OCI-LY7 (cell line): ENCODE data around the gene PEX11G. TPM values are rescaled to one million over a fixed set of nuclear protein-coding genes. Genes with fewer than 3 reads are reported as not detected.

Experiments used
- BruUV-seq: library from RNA; stranded (reverse); fragments of 400-500 nt; replicated peaks from 2 replicates; lab custom pipeline; 2021; lab: Mats Ljungman, UMichigan
- CTCF ChIA-PET: fragments of 300-600 bp; sonication (Branson Sonifier 250); formaldehyde crosslinking; loops from one replicate; lab custom pipeline; 2022; ENCODE audit warnings: antibody characterized with exemption; ENCODE audit not compliant: unreplicated experiment; lab: Charles Lee
- POLR2A ChIA-PET: fragments of 300-600 bp; sonication (Branson Sonifier 250); formaldehyde crosslinking; loops from one replicate; lab custom pipeline; 2022; ENCODE audit warnings: antibody characterized with exemption; lab: Charles Lee
- DNase-seq: peaks from one replicate; pipeline ENCODE4 v3.0.0-alpha.2; 2015; ENCODE audit warnings: low spot score
- H2AFZ ChIP-seq: fragments of 200-600 bp; sonication (generic), shearing (Covaris generic); 2 replicates; pipeline ENCODE4 v1.6.1; 2014; ENCODE audit warnings: mild to moderate bottlenecking, antibody characterized with exemption, low read length, moderate library complexity
- H3K27ac ChIP-seq: fragments of 200-600 bp; sonication (generic); 2 replicates; pipeline ENCODE4 v1.5.1; 2014; ENCODE audit warnings: mixed run types, low read depth, mild to moderate bottlenecking, moderate library complexity, low read length, inconsistent platforms; ENCODE audit not compliant: poor library complexity, severe bottlenecking
- H3K36me3 ChIP-seq: fragments of 200-600 bp; sonication (generic); 2 replicates; pipeline ENCODE4 v1.6.1; 2014; ENCODE audit warnings: mild to moderate bottlenecking, antibody characterized with exemption, low read length, moderate library complexity, mixed read lengths; ENCODE audit not compliant: insufficient read depth
- H3K4me1 ChIP-seq: fragments of 200-600 bp; sonication (generic); 2 replicates; pipeline ENCODE4 v1.5.1; 2014; ENCODE audit warnings: mild to moderate bottlenecking, low read length; ENCODE audit not compliant: insufficient read depth, poor library complexity, severe bottlenecking
- H3K4me2 ChIP-seq: fragments of 200-600 bp; sonication (generic); 2 replicates; pipeline ENCODE4 v1.6.1; 2014; ENCODE audit warnings: mild to moderate bottlenecking, low read length
- H3K4me3 ChIP-seq: fragments of 200-600 bp; sonication (generic); 2 replicates; pipeline ENCODE4 v1.5.1; 2014; ENCODE audit warnings: mild to moderate bottlenecking, low read depth, low read length; ENCODE audit not compliant: poor library complexity, severe bottlenecking
- H3K79me2 ChIP-seq: fragments of 200-600 bp; sonication (generic); 2 replicates; pipeline ENCODE4 v1.6.1; 2016; ENCODE audit warnings: low read depth, mild to moderate bottlenecking, low read length, moderate library complexity, mixed read lengths; ENCODE audit not compliant: insufficient read depth
- H3K9me2 ChIP-seq: fragments of 200-600 bp; sonication (generic); 2 replicates; pipeline ENCODE4 v1.6.1; 2016; ENCODE audit warnings: mild to moderate bottlenecking, low read length, mixed read lengths; ENCODE audit not compliant: insufficient read depth
- H3K9me3 ChIP-seq: fragments of 200-600 bp; sonication (generic); 2 replicates; pipeline ENCODE4 v1.6.1; 2014; ENCODE audit warnings: mild to moderate bottlenecking, mixed run types, low read length, mixed read lengths
- H4K20me1 ChIP-seq: fragments of 200-600 bp; sonication (generic); 2 replicates; pipeline ENCODE4 v1.6.1; 2014; ENCODE audit warnings: mild to moderate bottlenecking, antibody characterized with exemption, low read length, moderate library complexity, mixed read lengths; ENCODE audit not compliant: insufficient read depth
- CTCF ChIP-seq: fragments of 200-600 bp; sonication (generic); conservative IDR thresholded peaks from 2 replicates; pipeline ENCODE4 v1.5.1; 2014; ENCODE audit warnings: mild to moderate bottlenecking, antibody characterized with exemption, low read length, moderate library complexity, mixed read lengths
- EZH2phosphoT487 ChIP-seq: fragments of 200-600 bp; sonication (generic); IDR thresholded peaks from 2 replicates; pipeline ENCODE4 v1.6.1; 2018; ENCODE audit warnings: low read depth, borderline replicate concordance, mild to moderate bottlenecking, mixed run types, antibody characterized with exemption, low read length, moderate library complexity, mixed read lengths
- intact Hi-C: fragments of 100-400 bp; cut with micrococcal nuclease; formaldehyde crosslinking; loops from one replicate; pipeline ENCODE4 v1.10.0; 2022; ENCODE audit not compliant: unreplicated experiment
- total RNA-seq, 2 experiments: library from RNA; depleted of rRNA in 1 of 2; stranded (reverse); fragments of >200 nt in 1 of 2; shearing (Covaris generic) in 1 of 2; gene quantifications; 2 replicates each; pipeline ENCODE4 v1.2.3, GENCODE V29; 2014 to 2022

The PEX11G gene
- total RNA-seq, 2 experiments from 2014 or later, result not detected

DNA sequence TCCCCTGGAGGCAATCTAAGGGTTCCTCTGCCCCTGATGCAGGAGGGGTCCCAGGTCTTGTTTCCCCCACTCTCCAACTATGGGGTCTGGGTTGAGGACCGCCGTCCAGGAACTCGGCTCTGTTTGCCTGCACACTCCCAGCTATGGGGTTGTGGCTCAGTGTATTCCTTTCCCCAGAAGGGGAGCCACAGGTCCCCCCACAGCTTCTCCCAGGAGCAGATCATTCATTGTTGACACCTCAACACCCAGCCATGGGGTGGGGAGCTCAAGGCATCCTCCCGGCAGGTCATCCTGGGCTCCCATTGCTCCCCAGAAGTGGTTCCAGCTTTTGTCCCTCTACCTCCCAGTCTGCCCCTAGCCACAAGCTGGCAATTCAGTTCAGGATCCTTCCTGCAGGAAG, 28.0 kb upstream of the PEX11G start:
- CTCF ChIA-PET, result no interaction called here
- POLR2A ChIA-PET, result no interaction called here
- H2AFZ ChIP-seq, result no peak overlapping the region
- peaks cover 3% of the 10 kb centered on the region for H3K4me1 ChIP-seq
- intact Hi-C loops, result no loop called here
- no peak for DNase-seq
- BruUV-seq, result no TSS peak
- no peak overlapping the region for H3K4me2 ChIP-seq
- H3K79me2 ChIP-seq, result no peaks in the 10 kb centered on the region
- TF ChIP-seq EZH2phosphoT487 (no peak), CTCF (no peak)
- no peaks in the 10 kb centered on the region for H4K20me1 ChIP-seq
- H3K9me3 ChIP-seq, result no peaks in the 10 kb centered on the region
- no peak overlapping the region for H3K4me3 ChIP-seq
- H3K9me2 ChIP-seq, result no peaks in the 10 kb centered on the region
- H3K36me3 ChIP-seq, result no peaks in the 10 kb centered on the region
- no peak overlapping the region for H3K27ac ChIP-seq

- Histone ChIP-seq H3K36me3 (no peaks in the 10 kb centered on the region), H3K4me1 (no peaks in the 10 kb centered on the region), H4K20me1 (no peaks in the 10 kb centered on the region), H2AFZ (no peak overlapping the region), H3K4me3 (no peak overlapping the region), H3K79me2 (no peaks in the 10 kb centered on the region), H3K9me3 (no peaks in the 10 kb centered on the region), H3K27ac (no peak overlapping the region), H3K9me2 (no peaks in the 10 kb centered on the region), H3K4me2 (no peak overlapping the region)
- no peak for DNase-seq
- intact Hi-C loops, result no loop called here
- POLR2A ChIA-PET, result no interaction called here
- CTCF ChIA-PET, result no interaction called here
- BruUV-seq, result no TSS peak
- TF ChIP-seq EZH2phosphoT487, result no peak
- no peak for TF ChIP-seq CTCF
Observed at GRCh38 chr19:7516333-7516732, 27.5 kb upstream of the PEX11G start.

- H2AFZ ChIP-seq, result no peak within 1 kb of the TSS
- H3K27ac ChIP-seq, result no peak within 1 kb of the TSS
- no peaks in the 10 kb centered on the region for H4K20me1 ChIP-seq
- POLR2A ChIA-PET, result no interaction called here
- BruUV-seq, result no TSS peak
- CTCF ChIA-PET, result no interaction called here
- no peaks in the 10 kb centered on the region for H3K9me3 ChIP-seq
- no peaks in the 10 kb centered on the region for H3K9me2 ChIP-seq
- TF ChIP-seq CTCF (no peak), EZH2phosphoT487 (no peak)
- no peaks in the 10 kb centered on the region for H3K36me3 ChIP-seq
- no peak for DNase-seq
- H3K79me2 ChIP-seq, result no peaks in the 10 kb centered on the region
- H3K4me3 ChIP-seq, result no peak within 1 kb of the TSS
- H3K4me1 ChIP-seq, result no peaks in the 10 kb centered on the region
- H3K4me2 ChIP-seq, result no peak within 1 kb of the TSS
- intact Hi-C loops, result no loop called here
Observed at GRCh38 chr19:7515645-7516151, 26.9 kb upstream of the PEX11G start, which contains the start of gene ZNF358. ZNF358 (plus strand) TSS chr19:7516103; CDS start chr19:7519243, 3,140 bp downstream.
